ENCODE measurements around the gene THSD8. TPM values are rescaled to one million over a fixed set of nuclear protein-coding genes. Genes with fewer than 3 reads are reported as not detected.

THSD8 gene
- total RNA-seq, 1 donor from 2014 or later, result not detected

DNA sequence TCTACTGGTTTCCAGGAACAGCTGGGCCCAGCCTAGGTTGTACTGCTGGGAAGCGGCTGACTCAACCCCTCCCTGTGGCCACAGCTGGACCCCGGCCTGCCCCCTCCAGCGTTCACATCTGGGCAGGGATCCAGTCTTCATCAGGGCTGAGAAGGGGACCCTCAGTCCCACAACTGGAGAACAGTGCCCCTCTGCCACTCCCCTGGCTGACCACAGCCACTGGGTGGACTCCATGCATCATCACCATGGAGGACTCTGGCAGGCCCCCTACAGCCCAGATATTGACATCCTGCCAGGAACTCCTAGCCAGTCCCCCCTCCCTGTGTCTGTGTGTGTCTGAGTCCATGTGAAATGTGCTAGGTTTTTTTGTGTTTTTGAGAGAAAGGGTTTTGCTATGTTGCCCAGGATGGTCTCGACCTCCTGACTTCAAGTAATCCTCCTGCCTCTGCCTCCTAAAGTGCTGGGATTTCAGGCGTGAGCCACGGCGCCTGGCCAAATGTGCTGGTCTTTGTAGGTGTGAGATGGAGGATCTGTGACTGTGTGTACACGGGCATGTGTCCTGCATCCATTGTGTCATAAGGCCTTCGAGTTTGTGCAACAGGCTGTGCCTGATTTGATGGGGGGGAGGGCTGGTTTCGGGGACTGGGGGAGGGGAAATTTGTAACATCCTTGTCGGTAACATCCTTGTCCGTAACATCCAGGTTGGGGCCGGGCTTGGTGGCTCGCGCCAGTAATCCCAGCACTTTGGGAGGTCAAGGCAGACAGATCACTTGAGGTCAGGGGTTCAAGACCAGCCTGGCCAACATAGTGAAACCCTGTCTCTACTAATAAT is 22.5 kb upstream of the THSD8 start:
- DNase-seq (ENCODE audit: low spot score), result peak; percentile 91

DNA sequence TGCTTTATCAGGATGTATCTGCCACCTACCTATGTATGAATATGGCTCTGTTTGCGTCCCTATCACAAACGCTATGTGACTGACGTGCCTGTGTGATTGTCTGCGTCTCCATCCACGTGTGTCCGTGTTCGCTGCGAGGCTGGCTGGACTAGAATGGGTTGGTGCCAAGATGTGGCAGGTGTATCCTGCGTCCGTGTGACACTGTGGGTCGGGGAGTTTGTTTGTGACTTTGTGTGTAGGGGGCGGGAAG is 19.8 kb upstream of the THSD8 start:
- no peak for DNase-seq (ENCODE audit: low spot score)

DNA sequence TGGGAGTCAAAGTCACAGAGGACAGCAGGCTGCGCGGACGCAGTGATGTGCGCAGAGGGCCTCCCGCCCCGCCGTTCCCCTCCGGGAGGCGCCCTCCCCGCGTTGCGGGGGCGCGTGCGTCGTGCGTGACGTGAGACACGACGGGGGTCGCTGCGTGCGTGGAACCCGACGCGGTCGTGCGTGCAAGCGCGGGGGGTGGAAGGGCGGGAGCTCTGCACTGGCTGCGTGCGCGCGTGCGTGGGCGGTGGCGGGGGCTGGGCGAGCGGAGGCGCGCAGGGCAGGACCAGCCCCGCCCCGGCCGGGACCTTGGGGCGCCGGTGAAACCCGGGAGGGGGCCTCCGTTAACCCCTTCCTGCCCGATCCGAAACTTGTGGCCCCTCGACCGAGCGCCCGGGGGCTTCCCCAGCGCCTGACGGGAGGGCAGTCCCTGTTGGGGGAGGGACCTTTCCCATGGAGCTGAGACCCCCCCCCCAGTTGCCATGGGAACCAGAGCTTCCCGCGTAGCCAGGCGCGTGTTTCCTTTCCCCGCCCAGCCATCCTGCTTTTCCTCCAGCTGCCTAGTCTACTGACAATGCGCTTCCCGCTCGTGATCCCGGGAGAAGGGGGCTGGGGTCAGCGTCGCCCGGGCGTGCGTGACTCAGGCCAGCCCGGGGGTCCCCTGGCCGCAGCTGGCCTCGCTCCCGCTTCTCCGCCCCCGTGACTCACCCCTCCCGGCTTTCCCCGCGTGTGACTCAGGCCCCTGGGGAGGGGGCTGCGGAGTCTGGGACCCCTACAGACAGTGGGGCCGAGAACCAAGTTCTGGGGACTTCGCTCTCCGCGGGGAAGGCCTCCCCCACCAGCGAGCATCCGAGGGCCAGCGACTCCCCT is 19.2 kb upstream of the THSD8 start:
- peak; percentile 93 for DNase-seq (ENCODE audit: low spot score)

DNA sequence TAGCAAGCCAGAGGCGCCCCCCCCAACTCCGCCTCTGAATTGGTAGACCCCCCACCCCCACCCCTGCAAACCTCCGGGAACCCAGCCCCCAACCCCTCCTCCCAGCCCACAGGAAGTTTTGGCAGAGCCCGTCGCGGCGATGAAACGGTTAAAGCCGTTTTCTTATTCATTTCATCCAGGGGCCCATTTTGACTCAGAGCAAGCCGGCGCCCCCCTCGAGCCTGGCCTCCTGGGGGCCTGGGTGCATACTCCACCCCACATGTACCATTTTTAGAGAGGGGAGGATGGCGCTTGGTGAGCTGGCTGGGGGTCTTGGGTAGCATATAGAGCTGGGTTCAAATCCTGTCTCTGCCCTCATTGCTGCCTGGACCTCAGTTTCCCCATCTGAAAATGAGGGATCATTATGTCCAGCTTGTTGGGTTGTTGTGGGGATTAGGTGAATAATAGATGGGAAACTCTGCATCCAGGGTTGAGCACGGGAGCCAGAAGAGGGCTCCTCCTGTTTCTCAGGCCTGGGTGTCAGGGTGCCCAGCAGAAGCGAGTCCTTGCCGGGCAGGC is 18.5 kb upstream of the THSD8 start:
- peak; percentile 61 for DNase-seq (ENCODE audit: low spot score)

DNA sequence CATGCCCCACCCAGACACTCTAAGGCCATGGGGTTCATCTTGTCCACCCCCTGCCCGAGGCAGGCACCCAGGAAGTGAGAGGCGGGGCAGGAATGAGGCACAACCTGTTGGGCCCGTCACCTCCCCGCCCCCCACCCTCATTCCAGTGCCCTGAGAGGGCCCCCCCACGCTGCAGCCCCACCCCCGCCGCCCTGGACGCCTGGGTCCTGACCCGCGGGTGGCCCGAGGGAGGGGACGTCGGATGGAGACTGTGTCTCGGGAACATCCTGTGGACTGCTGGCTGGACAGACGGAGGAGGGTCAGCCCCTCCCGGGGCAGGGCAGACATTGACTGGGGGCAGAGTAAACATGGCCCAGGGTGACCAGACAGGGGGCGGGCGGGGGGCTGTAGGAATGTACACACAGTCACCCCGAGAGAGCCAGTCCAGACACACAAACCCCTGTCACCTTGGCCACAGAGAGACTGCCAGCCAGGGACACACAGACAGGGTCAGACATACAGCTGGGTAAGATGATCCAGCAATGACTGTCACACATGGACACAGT is 17.9 kb upstream of the THSD8 start:
- peak; percentile 39 for DNase-seq (ENCODE audit: low spot score)

DNA sequence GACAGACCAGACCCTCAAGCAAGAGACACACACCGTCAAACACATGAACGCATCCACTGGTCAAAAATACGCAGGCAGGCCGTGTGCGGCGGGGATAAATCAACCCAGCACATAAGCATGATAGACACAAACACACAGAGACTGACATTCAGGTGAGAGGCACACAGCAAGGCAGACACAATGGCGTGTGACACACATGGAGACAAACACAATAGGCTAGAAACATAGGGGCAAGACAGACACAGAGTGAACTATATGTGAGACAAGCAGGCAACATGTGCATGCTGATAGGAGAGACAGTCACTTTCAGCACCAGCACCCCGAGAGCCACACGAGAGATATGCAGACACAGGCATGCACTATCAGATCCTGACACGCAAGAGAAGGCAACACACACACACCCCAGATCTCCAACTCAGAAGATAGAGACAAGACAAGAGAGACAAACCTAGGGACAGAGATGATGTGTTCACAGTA is 17.4 kb upstream of the THSD8 start:
- peak; percentile 45 for DNase-seq (ENCODE audit: low spot score)

DNA sequence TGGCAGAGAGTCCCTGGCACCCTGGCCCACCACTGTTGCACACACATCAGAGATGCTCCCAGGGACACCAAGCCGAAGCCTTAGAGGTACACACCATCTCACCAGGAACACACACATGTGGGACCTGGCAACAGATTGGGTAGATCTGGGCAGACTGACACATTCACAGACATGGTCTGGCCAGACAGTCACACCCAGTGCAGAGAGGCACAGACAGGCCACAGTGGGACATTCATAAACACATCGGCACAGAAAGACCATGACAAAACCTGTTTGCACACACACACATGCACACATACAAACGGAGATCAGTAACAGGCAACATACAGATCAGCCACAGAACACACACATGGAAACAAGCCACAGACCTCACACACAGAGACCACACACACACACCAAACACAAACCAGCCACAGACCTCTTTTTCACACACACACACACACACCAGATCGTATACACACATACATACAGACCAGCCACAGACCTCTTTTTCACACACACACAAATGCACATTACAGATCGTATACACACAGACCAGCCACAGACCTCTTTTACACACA is 16.9 kb upstream of the THSD8 start:
- peak; percentile 49 for DNase-seq (ENCODE audit: low spot score)

DNA sequence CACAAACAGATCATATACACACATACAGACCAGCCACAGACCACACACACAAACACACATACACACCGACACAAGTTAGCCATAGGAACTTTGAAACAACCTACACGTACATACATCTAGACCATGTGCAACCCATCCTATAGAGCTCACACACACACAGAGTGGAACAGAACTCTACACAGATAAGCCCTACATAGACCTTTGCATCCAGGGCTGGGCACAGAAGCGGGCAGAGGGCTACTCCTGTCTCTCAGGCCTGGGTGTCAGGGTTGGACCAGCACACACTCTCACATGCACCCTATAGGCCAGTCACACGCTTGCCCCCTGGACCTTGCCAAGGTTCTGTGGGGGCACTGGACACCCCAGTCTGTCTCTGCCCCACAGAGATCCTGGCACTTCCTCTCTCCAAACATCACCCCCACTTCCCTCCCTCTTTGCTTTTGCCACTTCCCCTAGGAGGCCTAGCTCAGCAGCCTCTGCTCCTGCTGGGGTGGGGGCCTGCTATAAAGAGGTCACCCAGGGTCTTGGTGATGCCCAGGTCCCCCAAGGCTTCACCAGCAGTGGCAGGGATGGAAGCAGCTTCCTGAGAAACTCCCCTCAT is 16.3 kb upstream of the THSD8 start:
- peak; percentile 51 for DNase-seq (ENCODE audit: low spot score)

DNA sequence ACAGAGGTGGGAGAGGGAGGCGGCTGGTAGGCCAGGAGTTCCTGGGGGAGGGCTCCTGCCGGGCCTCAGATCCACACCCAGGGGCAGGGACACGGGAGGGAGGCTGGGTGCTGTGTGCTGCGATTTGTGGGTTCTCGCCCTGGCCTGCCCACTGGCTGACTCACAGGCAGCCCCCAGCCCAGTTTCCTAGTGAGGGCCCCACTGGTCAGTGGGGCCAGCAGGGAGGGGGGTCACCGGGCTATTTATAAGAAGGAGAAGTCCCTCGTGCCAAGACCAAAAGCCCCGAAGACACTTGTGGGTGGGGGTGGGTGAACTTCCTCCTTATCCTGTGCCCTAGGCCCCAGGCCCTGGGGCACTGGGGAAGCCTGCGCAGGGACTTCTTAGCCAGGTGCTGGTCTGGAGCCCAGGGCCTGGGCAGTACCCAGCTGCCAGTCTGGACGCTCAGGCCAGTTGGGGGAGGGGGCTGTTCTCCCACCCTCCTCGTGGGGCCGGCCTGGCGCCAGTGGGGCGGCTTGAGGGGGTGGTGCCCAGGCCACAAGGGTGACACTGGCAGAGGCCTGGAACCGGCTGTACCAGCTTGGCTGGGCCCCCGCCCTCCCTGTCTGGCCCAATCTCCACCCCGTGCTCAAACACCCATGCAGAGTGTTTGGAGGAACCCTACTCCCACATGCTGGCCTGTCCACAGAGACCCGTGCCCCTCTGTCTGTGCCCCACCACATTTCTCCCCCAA is 15.6 kb upstream of the THSD8 start:
- peak; percentile 79 for DNase-seq (ENCODE audit: low spot score)

DNA sequence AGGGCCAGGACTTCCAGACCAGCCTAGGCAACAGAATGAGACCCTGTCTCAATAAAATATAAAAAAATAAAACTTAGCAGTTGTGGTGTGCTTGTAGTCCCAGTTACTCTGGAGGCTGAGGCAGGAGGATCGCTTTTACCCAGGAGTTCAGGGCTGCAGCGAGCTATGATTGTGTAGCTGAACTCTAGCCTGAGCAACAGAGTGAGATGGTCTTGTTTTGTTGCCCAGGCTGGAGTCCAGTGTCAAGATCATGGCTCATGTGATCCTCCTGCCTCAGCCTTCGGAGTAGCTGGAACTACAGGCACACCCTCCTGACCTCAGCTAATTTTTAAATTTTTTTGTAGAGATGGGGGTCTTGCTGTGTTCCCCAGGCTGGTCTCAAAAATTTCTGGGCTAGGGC is 14.9 kb upstream of the THSD8 start:
- DNase-seq (ENCODE audit: low spot score), result peak; percentile 23

DNA sequence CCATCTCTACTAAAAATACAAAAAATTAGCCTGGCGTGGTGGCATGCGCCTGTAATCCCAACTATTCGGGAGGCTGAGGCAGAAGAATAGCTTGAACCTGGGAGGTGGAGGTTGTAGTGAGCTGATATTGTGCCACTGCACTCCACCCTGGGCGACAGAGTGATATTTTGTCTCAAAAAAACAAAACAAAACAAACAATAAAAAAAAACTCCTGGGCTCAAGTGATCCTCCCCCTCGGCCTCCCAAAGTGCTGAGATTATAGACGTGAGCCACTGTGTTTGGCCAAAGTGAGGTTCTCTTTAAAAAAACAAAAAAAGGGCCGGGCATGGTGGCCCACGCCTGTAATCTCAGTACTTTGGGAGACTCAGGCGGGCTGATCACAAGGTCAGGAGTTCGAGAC is 14.4 kb upstream of the THSD8 start:
- DNase-seq (ENCODE audit: low spot score), result no peak

DNA sequence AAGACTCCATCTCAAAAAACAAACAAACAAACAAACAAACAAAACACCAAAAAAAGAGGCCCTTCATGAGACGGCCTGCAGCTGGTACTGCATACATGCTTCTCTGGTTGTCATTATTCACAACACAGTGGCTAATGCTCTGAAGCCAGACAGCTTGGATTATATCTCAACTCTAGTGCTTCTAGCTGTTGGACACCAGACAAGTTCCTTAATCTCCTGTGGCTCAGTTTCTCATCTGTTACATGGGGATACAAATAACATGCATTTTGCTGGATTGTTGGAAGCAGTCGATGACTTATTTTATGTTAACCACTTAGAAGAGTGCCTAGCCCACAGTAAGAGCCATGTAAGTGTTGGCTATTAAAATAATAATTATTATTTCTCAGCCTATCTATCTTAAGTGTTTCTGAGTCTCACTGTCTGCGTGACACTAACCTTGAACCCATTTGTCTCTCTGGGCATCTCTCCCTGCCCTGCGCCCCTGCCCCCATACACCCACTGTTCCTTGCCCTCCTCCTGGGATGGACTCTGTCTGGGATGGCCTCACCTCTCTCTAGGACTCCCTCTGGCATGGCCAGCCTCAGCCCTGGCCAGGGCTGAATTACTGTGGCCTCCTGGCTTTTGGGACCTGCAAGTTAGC is 13.7 kb upstream of the THSD8 start:
- DNase-seq (ENCODE audit: low spot score), result peak; percentile 96

DNA sequence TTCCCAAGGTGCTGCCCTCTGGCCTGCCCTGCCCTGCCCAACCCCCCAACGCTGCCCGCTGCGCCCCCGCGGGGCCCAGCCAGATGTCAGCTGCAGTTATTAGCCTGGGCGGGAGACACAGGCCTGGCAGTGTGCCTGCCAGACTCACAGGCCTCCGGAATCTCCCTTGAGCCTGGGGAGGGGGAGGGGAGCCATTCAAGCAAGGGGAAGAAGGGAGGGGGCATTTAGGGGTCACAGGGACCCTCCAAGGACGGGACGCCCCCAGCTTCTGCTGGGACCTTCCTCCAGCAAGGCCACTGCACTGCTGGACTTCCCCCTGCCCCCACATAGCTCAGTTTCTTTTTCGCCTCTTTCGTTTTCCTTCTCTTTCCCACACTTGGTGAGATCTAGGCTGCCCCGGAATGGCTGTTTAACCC is 13.2 kb upstream of the THSD8 start:
- DNase-seq (ENCODE audit: low spot score), result peak; percentile 97

DNA sequence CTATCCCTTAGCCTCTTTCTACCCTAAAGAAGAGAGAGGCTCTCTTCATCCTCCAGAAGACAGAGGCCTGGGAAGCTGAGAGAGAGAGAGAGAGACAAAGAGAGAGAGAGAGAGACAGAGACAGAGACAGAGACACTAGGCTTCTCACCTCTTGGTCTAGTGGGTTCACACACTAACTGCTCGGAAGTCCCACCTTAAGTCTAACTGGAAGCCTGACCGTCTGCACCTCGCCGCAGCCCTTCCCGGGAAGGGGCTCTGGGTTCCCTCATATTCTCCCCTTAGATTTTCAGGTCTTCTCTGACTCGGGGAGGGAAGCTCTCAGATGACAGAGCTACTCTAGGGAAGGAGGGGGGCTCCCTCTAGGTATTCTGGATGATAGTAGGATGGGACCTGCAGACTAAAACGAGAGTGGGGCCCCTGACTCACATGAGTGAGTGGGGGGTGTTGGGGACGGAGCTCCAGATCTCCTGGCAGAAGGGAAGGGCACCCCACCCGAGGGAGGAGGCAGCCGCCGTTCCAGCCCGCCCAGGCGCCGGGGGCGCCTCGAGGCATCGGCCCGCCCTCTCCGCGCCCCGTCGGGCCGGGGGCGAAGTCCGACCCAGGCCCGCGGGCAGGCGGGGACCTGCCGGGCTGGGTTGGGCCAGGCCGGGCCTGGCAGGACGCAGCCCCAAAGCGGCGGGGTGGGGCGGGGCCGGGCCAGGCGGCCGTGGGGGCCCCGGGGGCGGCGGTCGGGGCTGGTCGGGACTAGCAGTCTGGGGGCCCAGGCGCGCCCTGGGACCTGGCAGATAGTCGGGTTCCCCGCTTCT is 12.6 kb upstream of the THSD8 start:
- peak; percentile 92 for DNase-seq (ENCODE audit: low spot score)

DNA sequence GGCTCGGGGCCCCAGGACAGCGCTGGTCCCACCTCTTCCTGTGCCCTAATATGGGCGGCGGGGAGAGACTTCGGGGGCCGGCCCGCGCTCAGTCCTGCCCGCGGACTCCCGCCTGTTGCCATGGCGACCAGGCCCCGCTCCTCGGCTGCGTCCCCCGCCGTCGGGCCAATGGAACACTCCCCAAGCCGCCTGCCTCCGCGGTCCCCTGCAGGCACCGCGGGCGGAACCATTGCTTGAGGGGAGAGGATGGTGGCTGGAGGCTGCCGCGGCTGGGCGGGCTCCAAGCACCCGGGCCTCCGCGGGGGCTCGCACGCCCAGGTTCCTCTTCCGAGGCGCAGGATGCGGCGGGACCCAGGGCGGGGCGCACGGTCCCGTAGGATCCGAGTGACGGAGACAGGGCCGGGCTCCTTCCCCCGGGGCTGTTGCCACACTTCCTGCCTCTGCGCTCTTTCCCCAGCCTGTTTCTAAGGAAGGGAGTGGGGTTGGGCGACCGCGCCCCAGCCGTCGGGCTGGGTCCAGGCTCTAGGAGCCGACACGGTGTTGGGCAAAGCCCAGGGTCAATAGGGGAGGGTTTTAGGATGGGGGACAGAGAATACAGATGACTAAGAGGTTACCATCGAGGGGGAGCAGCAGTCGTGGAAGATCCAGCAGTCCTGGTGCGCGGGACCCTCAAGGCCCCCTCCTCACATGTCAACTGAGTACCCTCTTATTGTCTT is 11.8 kb upstream of the THSD8 start:
- peak; percentile 99 for DNase-seq (ENCODE audit: low spot score)

DNA sequence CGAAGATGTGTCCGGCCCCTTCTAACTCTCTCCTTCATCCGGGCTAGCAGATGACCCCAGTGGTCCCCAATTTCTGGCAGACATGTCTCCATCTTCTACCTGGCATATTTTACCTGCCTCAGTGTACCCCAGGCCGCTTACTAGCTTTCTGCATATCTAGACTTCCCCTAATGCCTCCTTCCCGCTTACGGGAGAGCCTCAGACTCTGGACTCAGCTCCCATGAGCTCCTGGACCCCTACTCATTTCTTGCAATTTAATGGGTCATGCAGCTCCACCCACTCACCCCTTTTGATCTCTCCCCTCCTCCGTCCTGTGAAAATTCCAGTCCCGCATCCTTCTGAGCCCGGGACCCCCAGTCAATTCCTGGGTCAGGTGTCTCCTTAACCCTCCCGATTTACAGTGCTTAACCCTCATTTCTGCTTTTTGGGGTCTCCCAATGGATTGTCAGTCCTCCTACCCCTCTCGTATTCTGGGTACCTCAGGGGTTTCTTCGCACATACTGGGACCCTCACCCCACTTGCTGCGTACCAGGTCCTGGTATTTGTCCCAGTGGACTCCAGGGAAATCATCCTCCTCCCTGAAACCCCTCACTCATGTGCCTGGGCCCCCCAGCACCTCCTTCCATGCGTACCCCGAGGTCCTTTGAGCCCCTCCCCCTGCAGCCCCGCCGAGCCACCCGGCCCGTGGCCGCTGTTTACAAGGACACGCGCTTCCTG is 11.1 kb upstream of the THSD8 start:
- no peak for DNase-seq (ENCODE audit: low spot score)

DNA sequence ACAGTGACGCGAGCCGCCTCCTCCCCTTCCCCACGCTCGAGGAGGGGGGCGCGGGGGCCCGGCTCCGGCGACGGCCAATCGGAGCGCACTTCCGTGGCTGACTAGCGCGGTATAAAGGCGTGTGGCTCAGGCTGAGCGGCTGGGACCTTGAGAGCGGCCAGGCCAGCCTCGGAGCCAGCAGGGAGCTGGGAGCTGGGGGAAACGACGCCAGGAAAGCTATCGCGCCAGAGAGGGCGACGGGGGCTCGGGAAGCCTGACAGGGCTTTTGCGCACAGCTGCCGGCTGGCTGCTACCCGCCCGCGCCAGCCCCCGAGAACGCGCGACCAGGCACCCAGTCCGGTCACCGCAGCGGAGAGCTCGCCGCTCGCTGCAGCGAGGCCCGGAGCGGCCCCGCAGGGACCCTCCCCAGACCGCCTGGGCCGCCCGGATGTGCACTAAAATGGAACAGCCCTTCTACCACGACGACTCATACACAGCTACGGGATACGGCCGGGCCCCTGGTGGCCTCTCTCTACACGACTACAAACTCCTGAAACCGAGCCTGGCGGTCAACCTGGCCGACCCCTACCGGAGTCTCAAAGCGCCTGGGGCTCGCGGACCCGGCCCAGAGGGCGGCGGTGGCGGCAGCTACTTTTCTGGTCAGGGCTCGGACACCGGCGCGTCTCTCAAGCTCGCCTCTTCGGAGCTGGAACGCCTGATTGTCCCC is 10.4 kb upstream of the THSD8 start, which contains the start of gene JUNB:
JUNB (plus strand) TSS at position 142 of the 706 bp plus-strand sequence; CDS start at position 428, 286 bp downstream.
- peak; percentile 97 for DNase-seq (ENCODE audit: low spot score)
